CD1c-positive myeloid dendritic cell (primary cell): ENCODE measurements around the gene ZFX.
A peak's percentile ranks its signal among the peaks of the same experiment; 100 is the strongest.

Source experiments
- DNase-seq: peaks from one replicate; pipeline ENCODE4 v3.0.0-alpha.2; 2016; ENCODE audit errors: extremely low spot score

Gene ZFX

DNA sequence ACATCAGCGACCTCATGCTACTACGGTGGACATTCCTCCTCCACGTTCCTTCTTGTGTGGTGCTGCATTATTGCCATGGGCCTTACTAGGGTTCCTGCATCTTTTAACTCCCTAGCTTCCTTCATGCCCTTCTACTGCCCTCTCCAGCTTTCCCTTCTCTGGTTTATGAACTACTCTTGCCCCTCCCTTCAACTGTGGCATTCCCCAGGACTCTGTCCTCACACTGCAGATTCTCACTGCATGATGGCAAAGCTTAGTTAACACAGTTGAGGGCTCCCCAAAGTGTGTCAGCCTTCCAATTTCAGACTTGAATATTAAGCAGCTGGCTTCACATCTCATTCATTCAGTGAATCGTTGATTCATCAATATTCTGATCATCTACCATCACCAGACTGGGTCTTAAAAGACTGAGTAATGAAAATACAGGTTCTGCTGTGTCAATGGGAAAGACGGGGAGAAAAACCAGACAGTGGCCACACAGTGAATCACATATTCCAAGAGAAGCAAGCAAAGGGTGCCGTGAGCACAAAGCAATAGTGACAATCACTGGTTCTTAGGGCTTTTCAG lies 53.0 kb downstream of the ZFX start:
- DNase-seq, result no peak

DNA sequence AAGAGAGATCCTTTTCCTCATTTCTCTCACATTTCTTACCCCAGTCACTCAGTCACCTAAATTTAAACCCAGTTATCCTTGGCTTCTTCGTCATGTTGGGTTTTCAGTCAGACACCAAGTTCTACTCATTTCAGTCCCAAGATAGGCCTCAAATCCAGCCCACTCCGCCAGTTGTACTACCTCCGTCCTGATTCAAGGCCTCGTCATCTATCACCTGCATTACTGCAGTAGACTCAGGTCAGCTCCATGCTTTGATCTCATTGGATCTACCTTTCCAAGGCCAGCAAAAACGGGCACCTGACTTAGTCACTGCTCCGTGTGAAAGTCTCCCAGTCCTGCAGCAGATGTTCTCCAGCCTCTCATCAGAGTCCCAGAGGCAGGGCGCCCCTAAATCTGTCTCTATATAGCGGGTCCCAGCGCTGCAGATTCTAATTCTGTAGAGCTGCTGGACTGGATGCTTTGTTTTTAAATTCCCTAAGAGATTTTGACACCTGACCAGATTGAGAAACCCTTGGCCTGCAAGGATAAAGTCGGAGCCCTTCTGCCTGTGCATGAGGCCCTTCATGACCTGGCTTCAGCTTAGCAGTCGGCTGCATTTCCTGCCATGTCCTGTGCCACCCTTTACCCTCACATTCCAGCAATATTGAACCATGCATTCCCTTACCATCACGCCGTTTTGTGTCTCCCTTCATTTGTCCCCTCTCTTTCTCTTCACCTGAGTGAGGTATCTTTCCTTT lies 53.7 kb downstream of the ZFX start:
- DNase-seq, result no peak

DNA sequence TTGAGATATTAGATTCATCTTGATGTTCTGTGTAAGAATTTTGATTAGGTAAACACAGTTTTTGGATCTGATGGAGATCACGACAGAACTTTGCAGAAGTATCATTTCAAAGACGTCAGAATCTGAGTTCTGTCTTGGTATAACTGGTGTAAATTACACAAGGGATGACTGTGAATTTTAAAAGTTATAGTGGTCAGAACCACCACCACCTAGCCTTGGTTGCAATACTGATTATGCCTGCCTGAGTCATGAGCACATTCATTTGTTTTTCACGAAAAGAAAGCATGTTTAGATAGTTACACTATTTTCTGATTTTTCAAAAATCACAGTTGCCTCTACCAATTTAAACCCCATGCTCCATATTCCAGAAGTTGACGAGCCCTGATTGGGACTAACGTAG lies 54.8 kb downstream of the ZFX start:
- no peak for DNase-seq

DNA sequence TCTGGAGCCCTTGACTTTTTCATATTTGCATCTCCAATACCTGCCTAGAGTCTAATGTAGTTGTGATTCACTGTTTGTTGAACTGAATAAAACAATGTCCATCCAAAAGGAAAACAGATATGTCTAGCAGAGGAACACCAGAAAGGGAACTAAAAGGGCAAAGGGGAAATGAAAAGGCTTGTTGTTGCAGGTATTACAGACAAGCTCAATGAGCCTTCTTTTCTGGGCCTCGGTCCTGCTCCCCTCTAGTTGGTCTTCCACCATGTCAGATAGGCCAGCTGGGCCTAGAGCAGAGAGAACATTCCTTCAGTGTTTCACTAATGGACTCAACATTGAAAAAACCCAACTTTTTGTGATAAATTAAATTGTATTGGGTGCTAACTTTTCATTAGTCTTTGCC lies 55.4 kb downstream of the ZFX start:
- peak; percentile 20 for DNase-seq

DNA sequence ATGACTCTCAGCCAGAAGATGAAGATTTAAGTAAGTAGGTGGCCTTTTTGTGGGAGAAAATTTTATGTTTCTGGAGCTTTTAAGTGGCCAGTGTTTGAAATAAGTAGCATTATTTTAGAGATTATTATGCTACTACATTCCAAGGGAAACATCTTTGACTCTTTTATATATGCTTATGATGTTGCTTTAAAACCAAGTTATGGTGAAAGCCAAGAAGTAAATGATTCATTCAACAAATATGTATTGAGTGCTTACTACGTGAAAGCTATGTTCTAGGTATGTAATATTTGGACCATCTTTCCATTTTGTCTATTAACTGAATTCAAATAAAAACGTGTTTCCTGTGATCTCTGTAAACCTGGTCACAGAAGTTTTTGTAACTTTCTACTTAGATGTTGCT lies 58.3 kb downstream of the ZFX start:
- no peak for DNase-seq

DNA sequence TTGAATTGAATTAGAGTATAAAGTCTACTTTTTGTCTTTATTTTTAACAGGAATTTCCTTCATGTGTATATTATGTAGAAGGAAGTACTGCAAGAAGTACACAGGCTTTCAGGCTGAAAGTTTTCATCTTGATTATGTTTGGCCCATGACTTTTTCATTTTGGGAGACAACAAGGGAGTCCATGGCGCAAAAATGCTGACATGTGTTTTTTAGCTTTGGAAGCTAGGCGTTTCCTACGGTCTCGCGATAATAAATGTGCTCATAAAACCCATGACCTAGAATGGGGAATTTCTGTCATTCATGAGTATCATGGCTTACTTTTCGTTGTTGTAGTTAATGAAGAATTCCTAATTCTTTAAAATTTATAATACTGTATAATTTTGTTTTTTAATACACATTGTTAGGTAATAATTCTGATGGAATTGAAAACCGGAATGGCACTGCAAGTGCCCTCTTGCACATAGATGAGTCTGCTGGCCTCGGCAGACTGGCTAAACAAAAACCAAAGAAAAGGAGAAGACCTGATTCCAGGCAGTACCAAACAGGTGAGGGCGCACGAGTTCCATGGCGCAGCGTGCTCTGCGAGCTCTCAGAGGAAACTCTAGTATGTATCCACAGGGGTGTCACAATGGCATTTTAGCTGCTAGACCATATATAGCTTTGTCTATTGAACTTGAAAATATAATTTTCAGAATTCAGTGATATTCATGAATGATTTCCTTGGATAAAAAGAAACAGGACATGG lies 59.1 kb downstream of the ZFX start:
- DNase-seq, result no peak

DNA sequence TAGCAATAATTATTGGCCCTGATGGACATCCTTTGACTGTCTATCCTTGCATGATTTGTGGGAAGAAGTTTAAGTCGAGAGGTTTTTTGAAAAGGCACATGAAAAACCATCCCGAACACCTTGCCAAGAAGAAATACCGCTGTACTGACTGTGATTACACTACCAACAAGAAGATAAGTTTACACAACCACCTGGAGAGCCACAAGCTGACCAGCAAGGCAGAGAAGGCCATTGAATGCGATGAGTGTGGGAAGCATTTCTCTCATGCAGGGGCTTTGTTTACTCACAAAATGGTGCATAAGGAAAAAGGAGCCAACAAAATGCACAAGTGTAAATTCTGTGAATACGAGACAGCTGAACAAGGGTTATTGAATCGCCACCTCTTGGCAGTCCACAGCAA lies 60.7 kb downstream of the ZFX start:
- DNase-seq, result no peak

DNA sequence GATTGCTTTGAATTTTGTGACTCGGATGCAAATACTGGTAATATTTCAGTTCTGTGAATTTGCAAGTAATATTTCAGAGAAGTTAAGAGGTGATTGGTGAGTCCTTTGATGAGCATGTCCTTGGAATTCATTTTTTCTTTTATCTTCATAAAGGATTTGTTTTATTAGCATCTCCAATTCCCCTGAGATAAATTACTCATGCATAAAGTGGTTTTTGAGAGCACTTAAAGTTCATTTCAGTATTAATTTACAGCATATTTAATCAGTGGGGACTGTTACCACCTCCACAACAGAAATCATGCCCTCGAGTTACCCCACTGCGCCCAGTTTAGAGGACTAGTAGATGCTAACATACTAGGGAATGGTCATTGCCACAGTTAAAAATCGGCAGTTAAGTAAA lies 65.0 kb downstream of the ZFX start:
- DNase-seq, result no peak

DNA sequence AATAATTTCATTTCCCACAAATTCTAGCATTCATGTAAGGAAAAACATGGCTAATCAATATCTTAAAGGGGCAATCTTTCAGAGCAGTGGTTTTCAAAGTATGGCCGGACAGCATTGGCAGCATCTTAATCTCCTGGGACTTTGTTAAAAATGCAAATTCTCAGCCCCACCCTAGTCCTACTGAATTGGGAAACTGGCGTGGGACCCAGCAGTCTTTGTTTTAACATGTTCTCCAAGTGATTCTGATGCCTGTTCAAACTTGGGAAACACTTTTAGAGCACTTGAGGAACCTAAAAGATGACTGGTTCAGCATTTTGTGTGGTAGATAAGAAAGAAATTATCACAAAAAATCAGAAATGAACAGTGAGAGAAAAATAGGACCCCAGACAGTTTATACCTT lies 65.7 kb downstream of the ZFX start:
- DNase-seq, result no peak

DNA sequence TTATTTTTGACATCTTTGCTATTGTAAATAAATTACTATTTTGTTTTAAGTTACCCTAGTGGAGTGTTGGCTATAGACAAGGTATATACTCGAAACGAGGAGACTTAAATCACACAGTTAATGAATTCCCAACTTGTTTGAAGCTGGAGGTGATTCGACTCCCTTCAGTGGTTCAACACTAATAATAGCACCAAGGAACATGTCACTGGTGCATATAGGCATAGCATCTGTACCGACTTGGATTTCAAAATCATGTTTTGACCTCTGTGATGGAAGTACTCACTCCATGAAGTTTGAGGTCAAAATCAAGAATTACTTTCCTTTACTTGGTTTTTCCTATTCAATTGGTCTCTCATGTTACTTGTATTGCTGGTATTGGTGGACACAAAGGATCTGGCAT lies 66.5 kb downstream of the ZFX start:
- no peak for DNase-seq

DNA sequence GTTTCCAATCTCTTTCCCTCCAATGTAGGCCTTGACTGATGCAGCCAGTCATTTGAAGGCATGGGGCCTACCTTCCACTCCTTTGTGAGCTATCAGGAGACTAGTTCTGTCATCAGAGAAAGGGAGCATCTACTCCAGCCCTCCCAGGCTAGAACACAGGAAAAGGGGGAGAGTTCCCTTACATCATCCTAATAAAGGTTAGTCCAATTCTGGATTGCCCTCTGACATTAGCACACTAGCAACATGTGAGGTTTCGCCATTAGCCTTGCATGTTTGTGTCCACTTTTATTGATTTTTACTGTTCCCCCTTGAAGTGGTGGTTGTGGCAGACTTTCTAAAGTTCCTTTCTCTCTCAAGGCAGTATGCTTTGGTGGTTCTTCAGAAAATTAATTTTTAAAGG lies 67.3 kb downstream of the ZFX start:
- no peak for DNase-seq

DNA sequence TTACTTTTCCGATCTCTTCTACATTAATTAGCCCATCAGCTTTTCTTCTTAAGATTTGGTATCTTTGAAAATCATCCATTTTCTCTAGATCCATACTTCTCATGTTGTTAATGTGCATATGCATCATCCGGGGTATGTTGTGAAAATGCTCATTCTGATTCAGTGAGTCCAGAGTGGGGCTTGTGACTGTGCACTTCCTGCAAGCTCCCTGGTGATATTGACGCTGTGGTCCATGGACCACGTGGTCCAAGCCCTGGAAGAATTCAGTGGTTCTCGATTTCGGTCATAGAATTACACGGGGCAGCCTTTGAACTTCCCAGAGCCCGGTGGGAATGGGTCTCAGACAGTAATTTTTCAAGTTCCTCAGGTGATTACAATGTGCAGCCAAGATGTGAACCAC lies 69.8 kb downstream of the ZFX start:
- no peak for DNase-seq

DNA sequence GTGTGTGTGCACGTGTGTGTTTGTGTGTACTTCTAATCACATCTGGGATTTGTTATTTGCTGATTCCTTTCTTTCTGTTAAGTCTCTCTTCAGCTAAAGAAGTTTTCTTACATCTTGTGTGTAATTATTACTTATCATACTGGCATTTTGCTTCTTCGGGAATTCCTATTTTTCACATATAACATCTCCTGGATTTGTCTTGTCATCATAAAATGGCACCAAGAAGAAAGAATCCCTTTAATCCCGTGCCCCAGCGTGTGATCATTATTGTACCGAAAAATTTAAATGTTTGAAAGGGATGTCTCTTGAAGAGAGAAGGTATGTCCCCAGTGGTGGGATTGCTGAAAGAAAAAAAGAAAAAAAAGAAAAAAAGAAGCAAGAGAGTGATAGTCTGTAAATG lies 72.3 kb downstream of the ZFX start:
- no peak for DNase-seq

DNA sequence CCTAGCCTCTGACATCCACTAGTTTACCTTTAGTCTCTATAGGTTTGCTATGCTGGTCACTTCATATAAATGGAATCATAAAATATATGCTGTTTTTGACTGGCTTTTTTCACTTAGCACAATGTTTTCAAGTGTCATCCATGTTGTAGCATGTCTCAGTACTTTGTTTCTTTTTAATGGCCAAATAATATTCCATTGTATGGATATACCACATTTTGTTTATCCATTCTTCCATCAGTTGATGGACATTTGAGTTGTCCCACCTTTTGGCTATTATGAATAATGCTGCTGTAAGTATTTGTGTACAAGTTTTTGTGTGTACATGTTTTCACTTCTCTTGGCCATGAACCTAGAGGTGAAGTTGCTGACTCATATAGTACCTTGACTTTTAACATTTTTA lies 75.7 kb downstream of the ZFX start:
- DNase-seq, result no peak

DNA sequence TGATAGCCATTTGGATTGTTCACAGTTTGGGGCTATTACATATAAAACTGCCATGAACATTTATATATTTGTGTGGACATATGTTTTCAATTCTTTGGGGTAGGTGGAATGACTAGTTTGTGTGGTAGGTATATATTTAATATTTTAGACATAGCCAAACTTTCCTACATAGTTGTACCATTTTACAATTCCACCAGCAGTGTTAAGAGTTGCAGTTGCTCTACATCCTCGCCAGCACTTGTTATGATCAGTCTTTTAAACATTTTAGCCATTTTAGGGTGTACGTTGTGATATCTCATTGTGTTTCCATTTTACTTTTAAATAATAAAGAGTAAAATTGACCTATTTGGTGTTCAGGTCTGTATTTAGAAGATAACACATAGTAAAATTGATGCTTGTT lies 76.6 kb downstream of the ZFX start:
- DNase-seq, result no peak

DNA sequence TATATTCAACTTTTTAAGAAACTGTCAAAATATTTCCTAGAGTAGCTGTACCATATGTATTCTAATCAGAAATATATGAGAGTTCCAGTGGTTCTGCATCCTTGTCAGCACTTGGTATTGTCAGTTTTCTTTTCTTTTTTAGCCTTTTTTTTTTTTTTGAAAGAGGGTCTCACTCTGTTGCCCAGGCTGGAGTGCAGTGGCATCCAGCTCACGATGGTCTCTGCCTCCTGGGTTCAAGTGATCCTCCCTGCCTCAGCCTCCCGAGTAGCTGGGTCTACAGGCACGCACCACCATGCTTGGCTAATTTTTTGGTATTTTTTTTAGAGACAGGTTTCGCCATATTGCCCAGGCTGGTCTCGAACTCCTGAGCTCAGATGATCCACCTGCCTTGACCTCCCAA lies 79.1 kb downstream of the ZFX start:
- DNase-seq, result no peak

DNA sequence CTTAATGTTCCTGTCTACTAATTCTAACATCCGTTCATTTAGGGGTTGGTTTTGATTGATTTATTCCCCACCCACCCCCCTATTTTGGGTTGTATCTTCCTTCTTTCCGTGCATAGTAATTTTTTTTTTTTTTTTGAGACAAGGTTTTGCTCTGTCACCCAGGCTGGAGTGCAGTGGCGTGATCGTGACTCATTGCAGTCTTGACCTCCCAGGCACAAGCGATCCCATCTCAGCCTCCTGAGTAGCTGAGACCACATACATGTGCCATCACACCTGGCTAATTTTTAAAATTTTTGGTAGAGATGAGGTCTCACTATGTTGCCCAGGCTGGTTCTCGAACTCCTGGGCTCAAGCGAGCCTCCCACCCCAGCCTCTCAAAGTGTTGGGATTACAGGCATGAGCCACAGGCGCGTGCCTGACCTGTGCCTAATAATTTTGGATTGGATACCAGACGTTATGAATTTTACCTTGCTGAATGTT lies 79.9 kb downstream of the ZFX start:
- no peak for DNase-seq

DNA sequence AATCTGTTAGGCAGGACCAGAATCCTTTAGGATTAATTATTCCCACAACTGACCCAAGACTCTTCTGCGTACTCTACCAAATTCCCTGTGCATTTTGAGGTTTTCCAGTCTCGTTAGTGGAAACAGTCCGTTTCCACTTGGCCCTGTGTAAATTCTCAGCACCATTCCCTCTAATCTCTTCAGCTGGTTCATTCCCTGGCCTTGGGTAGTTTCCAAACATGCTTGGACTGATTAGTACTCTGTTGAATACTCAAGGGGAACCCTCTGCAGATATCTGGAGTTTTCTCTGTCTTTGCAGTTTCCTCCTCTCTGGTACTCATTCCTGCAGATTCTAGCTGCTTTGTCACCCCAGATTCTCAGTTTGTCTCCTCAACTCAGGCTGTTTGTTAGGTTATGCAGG lies 80.4 kb downstream of the ZFX start:
- DNase-seq, result no peak

DNA sequence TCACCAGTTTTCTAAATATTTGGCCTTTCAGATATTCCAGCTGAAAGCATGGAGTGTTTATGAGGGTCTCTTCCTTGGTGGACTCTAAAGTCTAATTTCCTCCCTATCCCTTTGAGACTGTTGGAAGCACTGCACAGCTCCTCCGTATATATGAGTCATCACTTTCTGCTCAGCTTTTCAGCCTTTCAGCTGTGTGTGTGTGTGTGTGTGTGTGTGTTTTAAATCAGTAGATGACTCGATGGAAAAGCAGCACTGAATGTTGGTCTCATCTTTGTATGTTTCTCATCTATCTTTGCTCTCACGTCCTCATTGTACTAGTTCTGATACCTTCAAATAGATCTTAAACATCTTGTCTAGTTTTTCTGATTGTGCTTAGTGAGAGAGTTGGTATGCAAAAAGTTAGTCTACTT lies 81.6 kb downstream of the ZFX start:
- DNase-seq, result no peak

DNA sequence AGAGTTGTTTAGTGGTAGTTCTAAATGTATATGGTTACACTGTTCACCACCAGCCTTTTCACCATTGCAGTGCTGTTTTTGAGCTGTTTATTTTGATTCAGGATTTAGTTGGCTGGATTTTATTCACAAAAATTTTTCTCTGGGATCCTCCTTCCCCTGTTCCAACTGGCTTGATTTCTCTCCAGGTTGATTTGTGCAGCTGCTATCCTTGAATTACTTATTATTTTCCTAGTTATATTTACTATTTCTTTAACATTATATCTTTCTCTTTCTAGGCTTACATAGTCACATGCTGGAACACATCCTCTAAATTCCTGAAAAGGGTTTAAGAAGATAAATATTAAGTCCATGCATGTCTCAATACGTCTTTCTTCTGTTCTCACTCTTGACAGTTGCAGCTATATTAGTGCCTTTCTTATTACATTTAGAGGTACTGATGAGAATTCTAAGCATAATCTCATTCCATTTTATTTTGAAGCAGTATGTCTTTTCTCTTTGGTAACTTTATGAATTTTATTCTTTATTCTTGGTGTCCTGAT lies 82.2 kb downstream of the ZFX start:
- no peak for DNase-seq

DNA sequence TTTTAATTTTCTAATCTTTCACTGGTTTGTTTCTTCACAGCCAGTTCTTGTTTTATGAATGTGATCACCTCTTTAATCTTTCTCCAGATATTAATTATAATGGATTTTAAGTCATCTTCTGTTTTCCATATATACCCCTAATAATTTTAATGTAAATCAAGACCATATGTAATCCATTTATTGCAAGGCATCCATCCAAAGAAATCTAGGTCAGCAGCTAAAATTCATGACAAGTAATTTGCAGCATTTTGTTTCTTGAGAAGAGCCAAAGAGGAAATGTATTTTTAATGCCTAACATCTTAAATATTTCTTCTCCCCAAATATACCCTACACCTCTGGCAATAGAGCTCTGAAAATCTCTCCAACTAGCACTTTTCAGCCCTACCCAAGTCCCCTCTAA lies 83.3 kb downstream of the ZFX start:
- no peak for DNase-seq

DNA sequence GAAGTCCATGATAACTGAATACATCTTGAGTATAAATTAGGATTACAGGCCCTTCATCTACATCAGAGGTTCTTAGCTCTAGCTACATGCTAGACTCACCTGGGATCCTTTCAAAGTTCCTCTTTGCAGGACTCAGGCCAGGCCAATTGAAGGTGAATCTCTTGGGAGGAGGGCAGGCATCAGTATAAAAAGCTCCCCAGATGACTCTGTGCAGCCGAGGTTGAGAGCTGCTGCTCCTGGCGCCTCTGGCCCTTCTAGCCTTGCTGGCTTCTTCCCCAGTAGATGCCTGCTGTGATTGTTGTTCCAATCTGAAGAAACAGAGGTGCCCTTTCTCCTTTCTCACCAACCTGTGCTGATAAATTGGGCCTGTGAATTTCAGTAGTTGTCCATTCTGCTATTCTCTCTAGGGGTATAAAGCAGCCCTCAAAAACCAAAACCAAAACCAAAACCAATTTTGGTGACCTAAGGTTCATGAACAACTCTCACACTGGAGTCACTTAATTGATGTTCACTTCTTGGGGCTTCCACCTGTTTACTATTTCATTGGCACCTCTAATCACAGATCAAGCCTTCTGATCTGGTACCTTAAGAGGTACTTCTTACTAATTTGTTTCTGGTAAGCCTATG lies 85.7 kb downstream of the ZFX start:
- DNase-seq, result no peak
